ENCODE data around the gene MAP3K14. TPM values are rescaled to one million over a fixed set of nuclear protein-coding genes. Genes with fewer than 3 reads are reported as not detected.
A peak's percentile ranks its signal among the peaks of the same experiment; 100 is the strongest.

Gene MAP3K14
- total RNA-seq, 2 experiments from 2014 or later, result 25.9 to 33.7 TPM

- Mint-ChIP-seq H3K4me3 (peak overlapping the region; percentile 23), H3K9me3 (no peaks in the 10 kb centered on the region), H3K36me3 (peaks cover 7% of the 10 kb centered on the region), H3K27ac (peak overlapping the region; percentile 39), H3K27me3 (no peaks in the 10 kb centered on the region), H3K4me1 (peaks cover 51% of the 10 kb centered on the region)
- no peak for ATAC-seq (ENCODE audit: low read depth)
- no peak for DNase-seq
- POLR2A ChIA-PET, result interaction anchor here (0.6 to 1.4 kb wide), 3 partner anchors 93 to 171 kb away, joined by 3 to 5 read pairs (median 4); partner anchors contain the start of gene HEXIM1
These were observed 1.9 kb upstream of the MAP3K14 start for GRCh38 chr17:45318561-45319230.

- peak overlapping the region; percentile 88 for H3K4me3 Mint-ChIP-seq
- H3K27ac Mint-ChIP-seq, result peak overlapping the region; percentile 84
- DNase-seq (peak; percentile 99), ATAC-seq (ENCODE audit: low read depth) (peak; percentile 87)
- POLR2A ChIA-PET, result interaction anchor here (0.6 to 8.3 kb wide), 26 partner anchors 9 to 256 kb away, joined by 3 to 146 read pairs (median 5); partner anchors contain the start of genes FMNL1, HEXIM1, HEXIM2 and NMT1
- peaks cover 62% of the 10 kb centered on the region for H3K4me1 Mint-ChIP-seq
- peaks cover 7% of the 10 kb centered on the region for H3K36me3 Mint-ChIP-seq
- no peaks in the 10 kb centered on the region for H3K27me3 Mint-ChIP-seq
- H3K9me3 Mint-ChIP-seq, result no peaks in the 10 kb centered on the region
These were observed 500 bp upstream of the MAP3K14 start for GRCh38 chr17:45317111-45317928.

GRCh38 chr17:45315648-45316433, 979 bp downstream of the MAP3K14 start:
- Mint-ChIP-seq H3K27ac (peak overlapping the region; percentile 94), H3K9me3 (no peaks in the 10 kb centered on the region), H3K27me3 (no peaks in the 10 kb centered on the region), H3K4me3 (peak overlapping the region; percentile 96), H3K4me1 (peaks cover 63% of the 10 kb centered on the region), H3K36me3 (peaks cover 14% of the 10 kb centered on the region)
- POLR2A ChIA-PET, result interaction anchor here (0.5 to 8.3 kb wide), 23 partner anchors 9 to 255 kb away, joined by 3 to 146 read pairs (median 6); partner anchors contain the start of genes FMNL1, HEXIM1, HEXIM2 and NMT1
- DNase-seq (no peak), ATAC-seq (ENCODE audit: low read depth) (no peak)

GRCh38 chr17:45314741-45315647, 1.8 kb downstream of the MAP3K14 start:
- POLR2A ChIA-PET, result interaction anchor here (0.5 to 8.3 kb wide), 14 partner anchors 8 to 93 kb away, joined by 3 to 146 read pairs (median 12); partner anchors contain the start of gene FMNL1
- H3K36me3 Mint-ChIP-seq, result peaks cover 22% of the 10 kb centered on the region

GRCh38 chr17:45313996-45314740, 2.7 kb downstream of the MAP3K14 start:
- DNase-seq (no peak), ATAC-seq (ENCODE audit: low read depth) (no peak)
- peaks cover 28% of the 10 kb centered on the region for H3K36me3 Mint-ChIP-seq
- H3K4me1 Mint-ChIP-seq, result peaks cover 61% of the 10 kb centered on the region
- H3K4me3 Mint-ChIP-seq, result peak overlapping the region; percentile 96
- H3K27me3 Mint-ChIP-seq, result no peaks in the 10 kb centered on the region
- H3K9me3 Mint-ChIP-seq, result no peaks in the 10 kb centered on the region
- POLR2A ChIA-PET, result interaction anchor here (0.7 to 8.3 kb wide), 6 partner anchors 11 to 92 kb away, joined by 3 to 146 read pairs (median 8); partner anchors contain the start of gene FMNL1
- peak overlapping the region; percentile 94 for H3K27ac Mint-ChIP-seq

More at GRCh38 chr17:45314741-45315647, 1.8 kb downstream of the MAP3K14 start:
- peak overlapping the region; percentile 94 for H3K27ac Mint-ChIP-seq
- H3K4me1 Mint-ChIP-seq, result peaks cover 64% of the 10 kb centered on the region
- peak overlapping the region; percentile 96 for H3K4me3 Mint-ChIP-seq
- DNase-seq, result no peak
- H3K9me3 Mint-ChIP-seq, result no peaks in the 10 kb centered on the region
- ATAC-seq (ENCODE audit: low read depth), result no peak
- no peaks in the 10 kb centered on the region for H3K27me3 Mint-ChIP-seq

GRCh38 chr17:45313421-45313771, 3.4 kb downstream of the MAP3K14 start:
- Mint-ChIP-seq H3K27ac (peak overlapping the region; percentile 94), H3K36me3 (peaks cover 30% of the 10 kb centered on the region), H3K4me1 (peaks cover 59% of the 10 kb centered on the region), H3K27me3 (no peaks in the 10 kb centered on the region), H3K4me3 (peak overlapping the region; percentile 96), H3K9me3 (no peaks in the 10 kb centered on the region)
- no peak for DNase-seq
- no peak for ATAC-seq (ENCODE audit: low read depth)
- POLR2A ChIA-PET, result interaction anchor here (1.2 to 8.3 kb wide), 10 partner anchors 10 to 164 kb away, joined by 3 to 146 read pairs (median 7); partner anchors contain the start of genes FMNL1 and HEXIM1

GRCh38 chr17:45312477-45313420, 4.1 kb downstream of the MAP3K14 start:
- DNase-seq (no peak), ATAC-seq (ENCODE audit: low read depth) (no peak)
- no peaks in the 10 kb centered on the region for H3K27me3 Mint-ChIP-seq

GRCh38 chr17:45311760-45312476, 4.9 kb downstream of the MAP3K14 start:
- POLR2A ChIA-PET, result interaction anchor here (0.6 to 8.3 kb wide), 18 partner anchors 9 to 163 kb away, joined by 3 to 146 read pairs (median 5); partner anchors contain the start of genes FMNL1, HEXIM1 and HEXIM2
- ATAC-seq (ENCODE audit: low read depth), result peak; percentile 62
- peaks cover 30% of the 10 kb centered on the region for H3K36me3 Mint-ChIP-seq

More at GRCh38 chr17:45312477-45313420, 4.1 kb downstream of the MAP3K14 start:
- POLR2A ChIA-PET, result interaction anchor here (0.6 to 8.3 kb wide), 18 partner anchors 10 to 164 kb away, joined by 3 to 146 read pairs (median 5); partner anchors contain the start of genes FMNL1, HEXIM1 and HEXIM2
- Mint-ChIP-seq H3K4me3 (peak overlapping the region; percentile 85), H3K36me3 (peaks cover 30% of the 10 kb centered on the region), H3K4me1 (peaks cover 66% of the 10 kb centered on the region), H3K27ac (peak overlapping the region; percentile 94), H3K9me3 (no peaks in the 10 kb centered on the region)

GRCh38 chr17:45311401-45311759, 5.4 kb downstream of the MAP3K14 start:
- Mint-ChIP-seq H3K36me3 (peaks cover 30% of the 10 kb centered on the region), H3K9me3 (no peaks in the 10 kb centered on the region), H3K27me3 (no peaks in the 10 kb centered on the region), H3K4me3 (peak overlapping the region; percentile 85), H3K4me1 (peaks cover 68% of the 10 kb centered on the region), H3K27ac (peak overlapping the region; percentile 94)
- DNase-seq, result no peak
- ATAC-seq (ENCODE audit: low read depth), result no peak
- POLR2A ChIA-PET, result interaction anchor here (0.8 to 8.3 kb wide), 12 partner anchors 8 to 260 kb away, joined by 3 to 146 read pairs (median 8); partner anchors contain the start of genes FMNL1, HEXIM1 and HEXIM2

More at GRCh38 chr17:45311760-45312476, 4.9 kb downstream of the MAP3K14 start:
- Mint-ChIP-seq H3K4me1 (peaks cover 68% of the 10 kb centered on the region), H3K4me3 (peak overlapping the region; percentile 85), H3K27me3 (no peaks in the 10 kb centered on the region), H3K27ac (peak overlapping the region; percentile 94), H3K9me3 (no peaks in the 10 kb centered on the region)
- DNase-seq, result peak; percentile 71
